Measurements from ENCODE around the gene ZNF562. TPM values are rescaled to one million over a fixed set of nuclear protein-coding genes. Genes with fewer than 3 reads are reported as not detected.

Gene ZNF562
- total and polyA plus RNA-seq, 7 experiments from 2014 or later = 1.3 to 18.6 (median 13.5) TPM

DNA sequence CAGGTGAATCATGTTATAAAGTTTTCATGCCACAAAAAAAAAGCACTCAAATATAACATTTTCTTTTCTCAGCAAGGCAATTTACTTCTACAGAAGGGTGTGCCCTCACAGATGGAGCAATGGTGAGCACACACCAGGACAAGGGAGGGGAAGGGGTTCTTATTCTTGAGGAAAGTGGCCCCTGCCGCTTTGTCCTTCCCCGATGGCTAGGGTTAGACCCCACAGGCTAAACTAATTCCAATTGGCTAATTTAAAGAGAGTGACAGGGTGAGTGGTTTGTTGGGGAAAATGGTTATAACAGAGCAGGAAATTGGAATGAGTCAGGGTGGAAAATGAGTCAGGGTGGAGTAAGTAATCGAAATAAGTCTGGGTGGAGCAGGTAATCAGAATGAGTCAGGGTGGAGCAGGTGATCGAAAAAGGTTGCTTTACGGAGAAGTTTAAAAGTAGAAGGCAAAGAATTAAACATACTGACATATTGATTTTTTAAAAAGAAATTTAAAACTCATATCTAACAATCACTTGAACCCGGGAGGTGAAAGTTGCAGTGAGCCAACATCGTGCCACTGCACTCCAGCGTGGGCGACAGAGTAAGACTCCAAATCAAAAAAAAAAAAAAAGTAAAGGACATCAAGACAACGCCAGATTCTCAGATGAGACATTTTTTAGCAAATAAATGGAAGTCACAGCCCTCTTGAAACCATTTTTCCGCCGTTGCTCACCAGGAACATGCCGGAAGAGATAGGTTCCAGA, 813 bp downstream of the ZNF562 start:
- peaks cover 29 to 52% (median 43%) of the 10 kb centered on the region in 5 donors for H3K36me3 Mint-ChIP-seq
- ChIA-PET CTCF (no interaction called here), POLR2A (interaction anchor here (1.9 kb wide), 1 partner anchor 48 kb away, joined by 7 read pairs; no protein-coding TSS in a partner anchor)
- peak overlapping the region; percentile 86 to 99 (median 96) for H3K4me3 Mint-ChIP-seq
- H3K4me1 Mint-ChIP-seq = peaks cover 11 to 36% (median 31%) of the 10 kb centered on the region in 7 donors
- peaks cover 12 to 59% (median 43%) of the 10 kb centered on the region in 11 donors for H3K9me3 Mint-ChIP-seq
- ATAC-seq (no peak), DNase-seq (peak in 7 of 9 donors; percentile 0 to 24 (median 7))
- no peaks in the 10 kb centered on the region for H3K27me3 Mint-ChIP-seq
- Histone ChIP-seq H3K4me1 (ENCODE audit: control insufficient read depth in 2 of 2, insufficient read depth in 2 of 2, low read length in 2 of 2) (peaks cover 0 to 4% of the 10 kb centered on the region in 2 donors), H3K4me3 (ENCODE audit: low read length) (peak overlapping the region; percentile 99), H3K9me3 (ENCODE audit: control insufficient read depth in 2 of 3, low read length in 3 of 3) (peaks cover 0 to 38% (median 10%) of the 10 kb centered on the region in 3 experiments), H3K27ac (ENCODE audit: low read depth, low read length) (peak overlapping the region; percentile 91), H3K27me3 (ENCODE audit: control insufficient read depth in 2 of 2, insufficient read depth in 2 of 2, low read length in 2 of 2) (no peaks in the 10 kb centered on the region), H3K36me3 (ENCODE audit: control insufficient read depth in 2 of 3, insufficient read depth in 3 of 3, low read length in 3 of 3) (peaks cover 4 to 23% (median 4%) of the 10 kb centered on the region in 3 experiments)
- intact Hi-C loops (cut with micrococcal nuclease) = loop anchor here (2.0 kb wide), 2 partner anchors 117 to 349 kb away; partner anchors contain the start of gene ZNF559 (in 1 of the 2)
- peak overlapping the region; percentile 87 to 99 (median 96) for H3K27ac Mint-ChIP-seq

DNA sequence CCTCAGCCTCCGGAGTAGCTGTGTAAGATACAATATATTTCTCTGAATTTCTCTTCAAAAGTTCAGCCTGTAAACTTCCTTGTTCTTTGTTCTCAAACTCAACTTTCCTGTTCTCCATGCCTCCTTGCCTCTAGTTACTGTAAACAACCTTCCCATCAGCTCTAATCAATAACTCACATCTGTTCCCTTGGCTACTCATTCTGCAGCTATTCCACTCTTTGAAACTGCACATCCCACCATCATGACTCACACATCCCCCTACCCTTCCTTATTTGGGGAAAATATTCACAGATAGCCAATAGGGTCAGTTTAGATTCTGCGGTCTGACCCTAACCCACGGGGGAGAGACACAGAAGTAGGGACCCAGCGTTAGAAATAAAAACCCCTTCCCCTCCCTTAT, 2.0 kb downstream of the ZNF562 start:
- peaks cover 12 to 71% (median 52%) of the 10 kb centered on the region in 11 donors for H3K9me3 Mint-ChIP-seq
- CTCF ChIA-PET = no interaction called here

DNA sequence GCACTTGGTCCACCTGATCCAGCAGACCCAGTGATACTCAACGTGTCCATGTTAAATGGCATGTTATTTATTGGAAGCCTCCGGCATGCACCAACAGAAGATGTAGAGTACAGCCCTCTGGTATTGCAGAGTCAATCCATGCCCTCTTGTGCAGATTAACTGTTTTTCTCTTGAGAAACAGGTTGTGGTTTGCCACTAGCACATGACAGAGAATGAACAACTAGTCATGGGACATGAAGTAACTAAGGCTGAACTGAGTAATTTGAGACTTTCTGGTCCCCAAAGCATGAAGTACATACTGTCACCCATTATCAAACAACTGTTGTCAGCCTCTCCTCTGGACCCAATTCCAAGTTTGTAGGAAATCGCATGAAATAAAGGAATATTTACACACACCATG, 3.2 kb downstream of the ZNF562 start:
- Histone ChIP-seq H3K27me3 (ENCODE audit: control insufficient read depth in 2 of 2, insufficient read depth in 2 of 2, low read length in 2 of 2) (no peaks in the 10 kb centered on the region), H3K4me3 (ENCODE audit: low read length) (no peak overlapping the region), H3K36me3 (ENCODE audit: control insufficient read depth in 2 of 3, insufficient read depth in 3 of 3, low read length in 3 of 3) (peaks cover 4 to 35% (median 4%) of the 10 kb centered on the region in 3 experiments), H3K4me1 (ENCODE audit: control insufficient read depth in 2 of 2, insufficient read depth in 2 of 2, low read length in 2 of 2) (peaks cover 0 to 8% of the 10 kb centered on the region in 2 donors), H3K9me3 (ENCODE audit: control insufficient read depth in 2 of 3, low read length in 3 of 3) (peaks cover 0 to 58% (median 10%) of the 10 kb centered on the region in 3 experiments), H3K27ac (ENCODE audit: low read depth, low read length) (no peak overlapping the region)
- Mint-ChIP-seq H3K9me3 (peaks cover 15 to 83% (median 62%) of the 10 kb centered on the region in 11 donors), H3K36me3 (peaks cover 45 to 72% (median 67%) of the 10 kb centered on the region in 5 donors), H3K4me1 (peaks cover 11 to 53% (median 43%) of the 10 kb centered on the region in 7 donors), H3K4me3 (peak overlapping the region in 5 of 10 donors; percentile 9 to 62 (median 34)), H3K27ac (no peak overlapping the region), H3K27me3 (no peaks in the 10 kb centered on the region)
- no peak for DNase-seq
- intact Hi-C loops (cut with micrococcal nuclease) = no loop called here
- ChIA-PET POLR2A (interaction anchor here (0.6 kb wide), 1 partner anchor 124 kb away, joined by 3 read pairs; no protein-coding TSS in a partner anchor), CTCF (no interaction called here)
- no peak for ATAC-seq

More for the DNA sequence above, 2.0 kb downstream of the ZNF562 start:
- intact Hi-C loops (cut with micrococcal nuclease) = no loop called here
- H3K36me3 Mint-ChIP-seq = peaks cover 38 to 63% (median 55%) of the 10 kb centered on the region in 5 donors
- Histone ChIP-seq H3K27ac (ENCODE audit: low read depth, low read length) (no peak overlapping the region), H3K4me3 (ENCODE audit: low read length) (no peak overlapping the region), H3K27me3 (ENCODE audit: control insufficient read depth in 2 of 2, insufficient read depth in 2 of 2, low read length in 2 of 2) (no peaks in the 10 kb centered on the region), H3K9me3 (ENCODE audit: control insufficient read depth in 2 of 3, low read length in 3 of 3) (peaks cover 0 to 47% (median 10%) of the 10 kb centered on the region in 3 experiments), H3K36me3 (ENCODE audit: control insufficient read depth in 2 of 3, insufficient read depth in 3 of 3, low read length in 3 of 3) (peaks cover 4 to 27% (median 4%) of the 10 kb centered on the region in 3 experiments), H3K4me1 (ENCODE audit: control insufficient read depth in 2 of 2, insufficient read depth in 2 of 2, low read length in 2 of 2) (peaks cover 0 to 8% of the 10 kb centered on the region in 2 donors)
- POLR2A ChIA-PET = interaction anchor here (1.9 kb wide), 1 partner anchor 47 kb away, joined by 7 read pairs; no protein-coding TSS in a partner anchor
- ATAC-seq = no peak
- H3K27ac Mint-ChIP-seq = peak overlapping the region in 2 of 9 donors; percentile 2 to 23
- peak overlapping the region; percentile 13 to 95 (median 42) for H3K4me3 Mint-ChIP-seq
- H3K4me1 Mint-ChIP-seq = peaks cover 11 to 45% (median 39%) of the 10 kb centered on the region in 7 donors
- H3K27me3 Mint-ChIP-seq = no peaks in the 10 kb centered on the region
- DNase-seq = no peak

DNA sequence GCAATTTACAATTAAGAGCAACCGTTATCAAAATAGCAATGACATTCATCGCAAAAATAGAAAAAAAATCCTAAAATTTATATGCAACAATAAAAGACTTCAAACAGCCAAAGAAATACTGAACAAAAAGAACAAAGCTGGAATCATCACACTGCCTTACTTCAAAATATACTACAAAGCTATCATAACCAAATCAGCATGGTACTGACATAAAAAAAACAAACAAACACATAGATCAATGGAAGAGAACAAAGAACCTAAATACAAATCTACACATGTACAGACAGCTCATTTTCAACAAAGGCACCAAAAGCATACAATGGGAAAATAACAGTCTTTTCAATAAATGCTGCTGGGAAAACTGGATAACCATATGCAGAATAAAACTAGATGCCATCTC, 6.4 kb downstream of the ZNF562 start:
- no peak for ATAC-seq
- Mint-ChIP-seq H3K36me3 (peaks cover 42 to 80% (median 69%) of the 10 kb centered on the region in 5 donors), H3K27ac (no peak overlapping the region), H3K9me3 (peaks cover 12 to 83% (median 58%) of the 10 kb centered on the region in 11 donors), H3K4me1 (peaks cover 0 to 51% (median 36%) of the 10 kb centered on the region in 7 donors), H3K27me3 (no peaks in the 10 kb centered on the region), H3K4me3 (peak overlapping the region in 3 of 10 donors; percentile 20 to 59 (median 40))
- H3K4me3 ChIP-seq (ENCODE audit: low read length) = no peak overlapping the region
- H3K36me3 ChIP-seq (ENCODE audit: control insufficient read depth in 2 of 3, insufficient read depth in 3 of 3, low read length in 3 of 3) = peaks cover 4 to 38% (median 4%) of the 10 kb centered on the region in 3 experiments
- H3K27ac ChIP-seq (ENCODE audit: low read depth, low read length) = no peak overlapping the region
- ChIA-PET CTCF (no interaction called here), POLR2A (no interaction called here)
- intact Hi-C loops (cut with micrococcal nuclease) = no loop called here
- no peaks in the 10 kb centered on the region for H3K27me3 ChIP-seq (ENCODE audit: control insufficient read depth in 2 of 2, insufficient read depth in 2 of 2, low read length in 2 of 2)
- H3K4me1 ChIP-seq (ENCODE audit: control insufficient read depth in 2 of 2, insufficient read depth in 2 of 2, low read length in 2 of 2) = peaks cover 0 to 4% of the 10 kb centered on the region in 2 donors
- peaks cover 0 to 53% (median 10%) of the 10 kb centered on the region in 3 experiments for H3K9me3 ChIP-seq (ENCODE audit: control insufficient read depth in 2 of 3, low read length in 3 of 3)
- DNase-seq = no peak

DNA sequence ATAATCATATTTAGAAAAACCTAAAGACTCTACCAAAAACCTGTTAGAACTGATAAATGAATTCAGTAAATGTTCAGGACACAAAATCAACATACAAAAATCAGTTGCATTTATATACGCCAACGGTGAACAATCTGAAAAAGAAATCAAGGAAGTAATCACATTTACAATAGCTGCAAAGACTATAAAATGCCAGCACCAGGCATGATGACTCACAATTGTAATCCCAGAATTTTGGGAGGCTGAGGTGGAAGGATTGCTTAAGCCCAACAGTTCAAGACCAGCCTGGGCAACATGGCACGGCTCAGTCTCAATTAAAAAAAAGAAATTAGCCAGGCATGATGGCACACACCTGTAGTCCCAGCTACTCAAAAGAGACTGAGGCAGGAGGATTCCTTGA, 7.0 kb downstream of the ZNF562 start:
- DNase-seq = no peak
- Mint-ChIP-seq H3K27ac (no peak overlapping the region), H3K36me3 (peaks cover 40 to 78% (median 67%) of the 10 kb centered on the region in 5 donors), H3K4me3 (peak overlapping the region in 1 of 10 donors; percentile 7), H3K9me3 (peaks cover 10 to 78% (median 57%) of the 10 kb centered on the region in 11 donors), H3K4me1 (peaks cover 0 to 53% (median 34%) of the 10 kb centered on the region in 7 donors), H3K27me3 (no peaks in the 10 kb centered on the region)
- Histone ChIP-seq H3K27ac (ENCODE audit: low read depth, low read length) (no peak overlapping the region), H3K36me3 (ENCODE audit: control insufficient read depth in 2 of 3, insufficient read depth in 3 of 3, low read length in 3 of 3) (peaks cover under 1 to 38% (median 4%) of the 10 kb centered on the region in 3 experiments), H3K4me1 (ENCODE audit: control insufficient read depth in 2 of 2, insufficient read depth in 2 of 2, low read length in 2 of 2) (peaks cover 0 to 4% of the 10 kb centered on the region in 2 donors), H3K4me3 (ENCODE audit: low read length) (no peak overlapping the region), H3K27me3 (ENCODE audit: control insufficient read depth in 2 of 2, insufficient read depth in 2 of 2, low read length in 2 of 2) (no peaks in the 10 kb centered on the region), H3K9me3 (ENCODE audit: control insufficient read depth in 2 of 3, low read length in 3 of 3) (peaks cover 0 to 47% (median 6%) of the 10 kb centered on the region in 3 experiments)
- ChIA-PET POLR2A (no interaction called here), CTCF (no interaction called here)
- intact Hi-C loops (cut with micrococcal nuclease) = no loop called here
- no peak for ATAC-seq

DNA sequence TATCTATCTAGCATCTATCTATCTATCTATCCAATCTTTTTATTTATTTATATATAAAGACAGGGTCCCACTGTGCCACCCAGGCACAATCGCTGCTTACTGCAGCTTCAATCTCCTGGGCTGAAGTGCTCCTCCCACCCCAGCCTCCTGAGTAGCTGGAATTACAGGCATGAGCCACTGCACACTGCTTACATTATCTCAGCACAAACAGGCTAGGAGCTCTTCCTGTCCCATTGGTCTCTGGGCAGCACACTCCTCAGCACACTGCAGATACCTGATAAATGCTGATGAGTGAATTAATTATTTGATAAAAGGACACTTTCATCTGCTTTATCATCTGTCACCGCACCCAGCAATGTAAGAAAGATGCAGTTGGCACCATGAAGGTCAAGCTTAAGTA, 16.1 kb downstream of the ZNF562 start:
- H3K4me3 Mint-ChIP-seq = no peak overlapping the region
- ATAC-seq = no peak
- H3K27ac Mint-ChIP-seq = no peak overlapping the region
- ChIA-PET CTCF (no interaction called here), POLR2A (no interaction called here)
- Histone ChIP-seq H3K27ac (ENCODE audit: low read depth, low read length) (no peak overlapping the region), H3K36me3 (ENCODE audit: control insufficient read depth in 2 of 3, insufficient read depth in 3 of 3, low read length in 3 of 3) (peaks cover 10 to 54% (median 18%) of the 10 kb centered on the region in 3 experiments), H3K9me3 (ENCODE audit: control insufficient read depth in 2 of 3, low read length in 3 of 3) (peaks cover 0 to 16% (median 11%) of the 10 kb centered on the region in 3 experiments), H3K4me1 (ENCODE audit: control insufficient read depth in 2 of 2, insufficient read depth in 2 of 2, low read length in 2 of 2) (no peaks in the 10 kb centered on the region), H3K27me3 (ENCODE audit: control insufficient read depth in 2 of 2, insufficient read depth in 2 of 2, low read length in 2 of 2) (no peaks in the 10 kb centered on the region), H3K4me3 (ENCODE audit: low read length) (no peak overlapping the region)
- peaks cover 0 to 19% (median 4%) of the 10 kb centered on the region in 7 donors for H3K4me1 Mint-ChIP-seq
- peaks cover 0 to 44% (median 23%) of the 10 kb centered on the region in 11 donors for H3K9me3 Mint-ChIP-seq
- DNase-seq = no peak
- intact Hi-C loops (cut with micrococcal nuclease) = no loop called here
- no peaks in the 10 kb centered on the region for H3K27me3 Mint-ChIP-seq
- peaks cover 10 to 62% (median 51%) of the 10 kb centered on the region in 5 donors for H3K36me3 Mint-ChIP-seq

Measured in naive thymus-derived CD4-positive, alpha-beta T cell (primary cell).